SK-N-SH (cell line): ENCODE results near the gene GANC. TPM values are rescaled to one million over a fixed set of nuclear protein-coding genes. Genes with fewer than 3 reads are reported as not detected.

Source experiments
- CTCF ChIA-PET: fragments of 300-600, 350-600 bp; formaldehyde crosslinking; extraction: SDS; loops from one replicate; lab custom pipeline; 2021; lab: Yijun Ruan, JAX
- POLR2A ChIA-PET: fragments of 350-600 bp; sonication (Branson Sonifier 250); formaldehyde crosslinking; extraction: SDS; loops from one replicate; lab custom pipeline; 2020; ENCODE audit warnings: antibody characterized with exemption, inconsistent platforms; lab: Yijun Ruan, JAX
- DNase-seq: peaks from one replicate; pipeline ENCODE4 v3.0.0; 2012
- H2AFZ ChIP-seq: fragments of 200-600 bp; sonication (generic); 2 replicates; pipeline ENCODE4 v1.8.1; 2016; ENCODE audit warnings: antibody characterized with exemption, mild to moderate bottlenecking, low read depth
- H3F3A ChIP-seq: fragments of 200-600 bp; sonication (generic); replicated peaks from 2 replicates; pipeline ENCODE3; 2016; ENCODE audit warnings: antibody characterized with exemption, mild to moderate bottlenecking; ENCODE audit not compliant: insufficient read depth
- H3K27ac ChIP-seq, 2 experiments: fragments of 200-500 bp in 1 of 2; fragments of 200-600 bp in 1 of 2; sonication (Bioruptor generic) in 1 of 2; sonication (generic), shearing (Covaris generic) in 1 of 2; 2 replicates each; pipeline versions ENCODE4 v1.5.1 to v1.6.1; 2014 to 2016; ENCODE audit warnings: low read depth in 2 of 2, inconsistent platforms in 1 of 2, low read length in 1 of 2, mild to moderate bottlenecking in 1 of 2, mixed read lengths in 1 of 2
- H3K27me3 ChIP-seq: fragments of 200-600 bp; sonication (generic), shearing (Covaris generic); 2 replicates; pipeline ENCODE4 v1.6.1; 2016; ENCODE audit warnings: mixed run types; ENCODE audit not compliant: insufficient read depth
- H3K36me3 ChIP-seq, 2 experiments: fragments of 200-500 bp in 1 of 2; fragments of 200-600 bp in 1 of 2; sonication (Bioruptor generic) in 1 of 2; sonication (generic) in 1 of 2; replicated peaks in 1 of 2; 2 replicates each; pipeline versions ENCODE3 to v1.5.1; 2014 to 2016; ENCODE audit warnings: low read length in 1 of 2, mild to moderate bottlenecking in 1 of 2; ENCODE audit not compliant: insufficient read depth in 2 of 2, control insufficient read depth in 1 of 2
- H3K4me1 ChIP-seq, 2 experiments: fragments of 200-500 bp in 1 of 2; fragments of 200-600 bp in 1 of 2; sonication (Bioruptor generic) in 1 of 2; sonication (generic), shearing (Covaris generic) in 1 of 2; 2 replicates each; pipeline versions ENCODE4 v1.5.1 to v1.6.1; 2014 to 2016; ENCODE audit warnings: low read depth in 1 of 2, low read length in 1 of 2, mixed run types in 1 of 2; ENCODE audit not compliant: insufficient read depth in 2 of 2, control insufficient read depth in 1 of 2
- H3K4me2 ChIP-seq: fragments of 200-600 bp; sonication (generic), shearing (Covaris generic); 2 replicates; pipeline ENCODE4 v1.6.1; 2017; ENCODE audit warnings: mixed run types
- H3K4me3 ChIP-seq, 2 experiments: fragments of 200-500 bp in 1 of 2; fragments of 200-600 bp in 1 of 2; sonication (Bioruptor generic) in 1 of 2; sonication (generic), shearing (Covaris generic) in 1 of 2; 2 replicates each; pipeline versions ENCODE4 v1.5.1 to v1.8.1; 2014 to 2016; ENCODE audit warnings: low read depth in 2 of 2, inconsistent platforms in 1 of 2, low read length in 1 of 2, mild to moderate bottlenecking in 1 of 2, mixed read lengths in 1 of 2, moderate library complexity in 1 of 2
- H3K79me2 ChIP-seq: fragments of 200-600 bp; sonication (generic); 2 replicates; pipeline ENCODE4 v1.8.1; 2017; ENCODE audit warnings: mild to moderate bottlenecking; ENCODE audit not compliant: insufficient read depth
- H3K9ac ChIP-seq: fragments of 200-600 bp; sonication (generic); 2 replicates; pipeline ENCODE4 v1.6.1; 2017; ENCODE audit warnings: mixed run types
- H3K9me2 ChIP-seq: fragments of 200-600 bp; sonication (generic); 2 replicates; pipeline ENCODE4 v1.6.1; 2017; ENCODE audit warnings: mixed run types
- H3K9me3 ChIP-seq: fragments of 200-600 bp; sonication (generic); 2 replicates; pipeline ENCODE4 v1.6.1; 2017; ENCODE audit warnings: mixed run types, mild to moderate bottlenecking, moderate library complexity
- H4K20me1 ChIP-seq: fragments of 200-600 bp; sonication (generic); 2 replicates; pipeline ENCODE4 v1.6.1; 2017; ENCODE audit warnings: mild to moderate bottlenecking, mixed run types; ENCODE audit not compliant: insufficient read depth
- FOXM1 ChIP-seq: IDR thresholded peaks from 2 replicates; pipeline ENCODE4 v1.4.0; 2012; ENCODE audit warnings: low read depth, mild to moderate bottlenecking
- GABPA ChIP-seq: IDR thresholded peaks from 2 replicates; pipeline ENCODE4 v1.4.0; 2012; ENCODE audit warnings: low read depth, mild to moderate bottlenecking
- NRF1 ChIP-seq: IDR thresholded peaks from 2 replicates; pipeline ENCODE4 v1.6.1; 2012; ENCODE audit warnings: low read depth, mild to moderate bottlenecking, low read length
- POLR2AphosphoS5 ChIP-seq: IDR thresholded peaks from 2 replicates; pipeline ENCODE4 v1.6.1; 2012; ENCODE audit warnings: low read depth, low read length
- RAD21 ChIP-seq: IDR thresholded peaks from 2 replicates; pipeline ENCODE4 v1.6.1; 2012; ENCODE audit warnings: mild to moderate bottlenecking, low read length
- RCOR1 ChIP-seq: fragments of 150-350 bp; IDR thresholded peaks from 2 replicates; pipeline ENCODE4 v1.6.1; 2017; ENCODE audit warnings: antibody characterized with exemption, low read length
- SMC3 ChIP-seq: IDR thresholded peaks from 2 replicates; pipeline ENCODE4 v1.6.1; 2012; ENCODE audit warnings: low read depth, low read length, improper control_type of control experiment
- WGBS: methylation state at CpG from one replicate; pipeline ENCODE4 v1.1.6; 2017; ENCODE audit warnings: low lambda C conversion rate; 5-methylcytosine and 5-hydroxymethylcytosine counted together
- polyA plus RNA-seq, 3 experiments: library from polyadenylated mRNA; depleted of rRNA; stranded (reverse); fragments of >200 nt; gene quantifications; 2 replicates each; pipeline ENCODE4 v1.2.3, GENCODE V29; 2012
- TF ChIP-seq, protein P1 (sequence below): fragments of 200-600 bp; sonication (generic); IDR thresholded peaks from 2 replicates; pipeline ENCODE4 v1.6.1; 2017; ENCODE audit warnings: antibody characterized with exemption, mild to moderate bottlenecking, moderate library complexity
- TF ChIP-seq, protein P2 (sequence below): fragments of 150-350 bp; IDR thresholded peaks from 2 replicates; pipeline ENCODE4 v1.6.1; 2017; ENCODE audit warnings: antibody characterized with exemption, low read length, low read depth, borderline replicate concordance
- TF ChIP-seq, protein P3 (sequence below): IDR thresholded peaks from 2 replicates; pipeline ENCODE4 v1.4.0; 2012; ENCODE audit warnings: low read depth, borderline replicate concordance
- TF ChIP-seq, protein P4 (sequence below): fragments of 150-350 bp; IDR thresholded peaks from 2 replicates; pipeline ENCODE4 v1.6.1; 2016; ENCODE audit warnings: mild to moderate bottlenecking, low read depth, low read length
- TF ChIP-seq, protein P5 (sequence below): IDR thresholded peaks from 2 replicates; pipeline ENCODE4 v1.4.0; 2012; ENCODE audit warnings: low read depth, borderline replicate concordance

The GANC gene
- polyA plus RNA-seq, 1 of the 3 experiments (the other 2 are of a cell fraction) = 6.8 TPM

DNA sequence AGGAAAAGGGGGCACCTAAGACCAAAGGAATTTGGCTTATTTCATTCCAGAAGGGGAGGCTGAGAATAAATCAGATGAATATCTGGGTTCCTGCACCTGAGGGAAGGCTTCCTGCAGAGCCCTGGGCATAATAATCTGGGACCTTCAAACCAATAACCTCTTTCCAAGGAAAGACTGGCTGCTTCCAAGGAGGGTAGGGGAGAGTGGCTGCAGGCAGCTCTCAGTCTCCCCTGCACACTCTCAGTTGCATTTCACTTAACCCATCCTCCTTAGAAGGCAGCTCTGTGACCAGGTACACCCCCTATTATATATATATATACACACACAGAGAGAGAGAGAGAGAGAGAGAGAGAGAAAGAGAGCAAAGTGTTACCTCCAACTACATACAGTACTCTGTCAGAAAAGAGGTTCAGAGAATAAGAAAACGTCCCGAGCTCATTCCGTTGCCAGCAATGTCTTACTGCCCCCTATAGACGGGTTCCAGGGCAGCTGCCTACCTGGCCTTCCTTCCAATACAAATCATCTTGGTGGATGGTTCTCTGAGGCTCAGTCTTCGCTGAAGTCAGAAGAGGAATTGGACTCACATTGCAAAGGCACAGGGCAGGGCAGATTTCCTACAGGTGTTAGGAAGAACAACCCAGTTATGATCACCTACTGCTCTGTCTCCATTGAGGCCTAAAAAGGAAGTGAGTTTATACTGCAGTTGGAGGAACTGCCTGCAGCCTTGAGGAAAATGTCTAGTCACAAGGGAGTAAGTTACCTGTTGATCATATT is 112.4 kb downstream of the GANC start:
- Histone ChIP-seq H3K4me2 (no peak overlapping the region), H3K4me3 (no peak overlapping the region; a peak in 1 of 4 replicates), H3K27me3 (no peaks in the 10 kb centered on the region), H2AFZ (no peak overlapping the region), H3K27ac (no peak overlapping the region), H3K9me3 (no peaks in the 10 kb centered on the region), H3K36me3 (no peaks in the 10 kb centered on the region), H3K79me2 (no peaks in the 10 kb centered on the region), H3K4me1 (no peaks in the 10 kb centered on the region), H3F3A (no peaks in the 10 kb centered on the region), H3K9ac (no peak overlapping the region), H4K20me1 (no peaks in the 10 kb centered on the region), H3K9me2 (no peaks in the 10 kb centered on the region)
- TF ChIP-seq FOXM1 (no peak), SMC3 (peak; percentile 56), POLR2AphosphoS5 (no peak), RCOR1 (no peak), GABPA (no peak), NRF1 (no peak), RAD21 (peak; percentile 81)
- TF ChIP-seq, protein P1, sequence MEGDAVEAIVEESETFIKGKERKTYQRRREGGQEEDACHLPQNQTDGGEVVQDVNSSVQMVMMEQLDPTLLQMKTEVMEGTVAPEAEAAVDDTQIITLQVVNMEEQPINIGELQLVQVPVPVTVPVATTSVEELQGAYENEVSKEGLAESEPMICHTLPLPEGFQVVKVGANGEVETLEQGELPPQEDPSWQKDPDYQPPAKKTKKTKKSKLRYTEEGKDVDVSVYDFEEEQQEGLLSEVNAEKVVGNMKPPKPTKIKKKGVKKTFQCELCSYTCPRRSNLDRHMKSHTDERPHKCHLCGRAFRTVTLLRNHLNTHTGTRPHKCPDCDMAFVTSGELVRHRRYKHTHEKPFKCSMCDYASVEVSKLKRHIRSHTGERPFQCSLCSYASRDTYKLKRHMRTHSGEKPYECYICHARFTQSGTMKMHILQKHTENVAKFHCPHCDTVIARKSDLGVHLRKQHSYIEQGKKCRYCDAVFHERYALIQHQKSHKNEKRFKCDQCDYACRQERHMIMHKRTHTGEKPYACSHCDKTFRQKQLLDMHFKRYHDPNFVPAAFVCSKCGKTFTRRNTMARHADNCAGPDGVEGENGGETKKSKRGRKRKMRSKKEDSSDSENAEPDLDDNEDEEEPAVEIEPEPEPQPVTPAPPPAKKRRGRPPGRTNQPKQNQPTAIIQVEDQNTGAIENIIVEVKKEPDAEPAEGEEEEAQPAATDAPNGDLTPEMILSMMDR = peak; percentile 81
- TF ChIP-seq, protein P2, sequence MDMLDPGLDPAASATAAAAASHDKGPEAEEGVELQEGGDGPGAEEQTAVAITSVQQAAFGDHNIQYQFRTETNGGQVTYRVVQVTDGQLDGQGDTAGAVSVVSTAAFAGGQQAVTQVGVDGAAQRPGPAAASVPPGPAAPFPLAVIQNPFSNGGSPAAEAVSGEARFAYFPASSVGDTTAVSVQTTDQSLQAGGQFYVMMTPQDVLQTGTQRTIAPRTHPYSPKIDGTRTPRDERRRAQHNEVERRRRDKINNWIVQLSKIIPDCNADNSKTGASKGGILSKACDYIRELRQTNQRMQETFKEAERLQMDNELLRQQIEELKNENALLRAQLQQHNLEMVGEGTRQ = no peak
- TF ChIP-seq, protein P3, sequence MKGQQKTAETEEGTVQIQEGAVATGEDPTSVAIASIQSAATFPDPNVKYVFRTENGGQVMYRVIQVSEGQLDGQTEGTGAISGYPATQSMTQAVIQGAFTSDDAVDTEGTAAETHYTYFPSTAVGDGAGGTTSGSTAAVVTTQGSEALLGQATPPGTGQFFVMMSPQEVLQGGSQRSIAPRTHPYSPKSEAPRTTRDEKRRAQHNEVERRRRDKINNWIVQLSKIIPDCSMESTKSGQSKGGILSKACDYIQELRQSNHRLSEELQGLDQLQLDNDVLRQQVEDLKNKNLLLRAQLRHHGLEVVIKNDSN = no peak
- TF ChIP-seq, protein P4, sequence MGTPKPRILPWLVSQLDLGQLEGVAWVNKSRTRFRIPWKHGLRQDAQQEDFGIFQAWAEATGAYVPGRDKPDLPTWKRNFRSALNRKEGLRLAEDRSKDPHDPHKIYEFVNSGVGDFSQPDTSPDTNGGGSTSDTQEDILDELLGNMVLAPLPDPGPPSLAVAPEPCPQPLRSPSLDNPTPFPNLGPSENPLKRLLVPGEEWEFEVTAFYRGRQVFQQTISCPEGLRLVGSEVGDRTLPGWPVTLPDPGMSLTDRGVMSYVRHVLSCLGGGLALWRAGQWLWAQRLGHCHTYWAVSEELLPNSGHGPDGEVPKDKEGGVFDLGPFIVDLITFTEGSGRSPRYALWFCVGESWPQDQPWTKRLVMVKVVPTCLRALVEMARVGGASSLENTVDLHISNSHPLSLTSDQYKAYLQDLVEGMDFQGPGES = no peak
- TF ChIP-seq, protein P5, sequence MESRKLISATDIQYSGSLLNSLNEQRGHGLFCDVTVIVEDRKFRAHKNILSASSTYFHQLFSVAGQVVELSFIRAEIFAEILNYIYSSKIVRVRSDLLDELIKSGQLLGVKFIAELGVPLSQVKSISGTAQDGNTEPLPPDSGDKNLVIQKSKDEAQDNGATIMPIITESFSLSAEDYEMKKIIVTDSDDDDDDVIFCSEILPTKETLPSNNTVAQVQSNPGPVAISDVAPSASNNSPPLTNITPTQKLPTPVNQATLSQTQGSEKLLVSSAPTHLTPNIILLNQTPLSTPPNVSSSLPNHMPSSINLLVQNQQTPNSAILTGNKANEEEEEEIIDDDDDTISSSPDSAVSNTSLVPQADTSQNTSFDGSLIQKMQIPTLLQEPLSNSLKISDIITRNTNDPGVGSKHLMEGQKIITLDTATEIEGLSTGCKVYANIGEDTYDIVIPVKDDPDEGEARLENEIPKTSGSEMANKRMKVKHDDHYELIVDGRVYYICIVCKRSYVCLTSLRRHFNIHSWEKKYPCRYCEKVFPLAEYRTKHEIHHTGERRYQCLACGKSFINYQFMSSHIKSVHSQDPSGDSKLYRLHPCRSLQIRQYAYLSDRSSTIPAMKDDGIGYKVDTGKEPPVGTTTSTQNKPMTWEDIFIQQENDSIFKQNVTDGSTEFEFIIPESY = no peak
- WGBS = 20% methylated on average over 5 of the region's 5 CpGs
- CTCF ChIA-PET = interaction anchor here (0.6 to 1.9 kb wide), 22 partner anchors 9 to 611 kb away, joined by 3 to 9 read pairs (median 4); partner anchors contain the start of gene MAPKBP1
- POLR2A ChIA-PET = interaction anchor here (0.7 kb wide), 1 partner anchor 106 kb away, joined by 3 read pairs; no protein-coding TSS in a partner anchor
- peak; percentile 60 for DNase-seq
